Transverse colon (tissue), 4 donors: ENCODE results near the gene NUAK2. TPM values are rescaled to one million over a fixed set of nuclear protein-coding genes. Genes with fewer than 3 reads are reported as not detected.
"Not testable (repeated sequence)": the region's sequence is repeated elsewhere in the genome, so short reads cannot be mapped to it uniquely, and the experiment has no call there.

ENCODE experiments used
- DNase-seq: peaks from one replicate; pipeline ENCODE4 v3.0.0-alpha.2; 2019
- H3K27ac ChIP-seq, 4 donors: fragments of 200-600 bp; sonication (generic); 2 replicates each; pipeline ENCODE4 v1.5.1; 2016 to 2018; ENCODE audit warnings: inconsistent platforms in 4 of 4
- H3K27me3 ChIP-seq: fragments of 200-600 bp; sonication (generic); 2 replicates; pipeline ENCODE4 v1.5.1; 2017; ENCODE audit warnings: inconsistent platforms
- H3K36me3 ChIP-seq, 4 donors: fragments of 200-600 bp; sonication (generic); 2 replicates each; pipeline ENCODE4 v1.5.1; 2017 to 2019; ENCODE audit warnings: inconsistent platforms in 4 of 4
- H3K4me1 ChIP-seq, 4 donors: fragments of 200-600 bp; sonication (generic); 2 replicates each; pipeline ENCODE4 v1.5.1; 2017 to 2020; ENCODE audit warnings: inconsistent platforms in 4 of 4
- H3K4me3 ChIP-seq, 4 donors: fragments of 200-600 bp; sonication (generic); 1 replicate in 1 of 4; 2 replicates in 3 of 4; pipeline versions ENCODE4 v1.5.1 to v1.6.1; 2017 to 2019; ENCODE audit warnings: inconsistent platforms in 4 of 4
- H3K9me3 ChIP-seq, 2 donors: fragments of 200-600 bp; sonication (generic); 2 replicates each; pipeline ENCODE4 v1.5.1; 2017 to 2019; ENCODE audit warnings: inconsistent platforms in 2 of 2
- CTCF ChIP-seq, 5 experiments: fragments of 200-600 bp in 3 of 5; fragments of 450-650 bp in 2 of 5; sonication (generic) in 3 of 5; IDR thresholded peaks; 1 replicate in 2 of 5; 2 replicates in 3 of 5; pipeline ENCODE4 v1.5.1; 2016 to 2017; ENCODE audit warnings: antibody characterized with exemption in 5 of 5, inconsistent platforms in 3 of 5, mild to moderate bottlenecking in 2 of 5, moderate library complexity in 1 of 5
- EP300 ChIP-seq: sonication (generic); formaldehyde crosslinking; IDR thresholded peaks from one replicate; pipeline ENCODE4 v1.6.1; 2017; ENCODE audit warnings: antibody characterized with exemption, low read depth
- POLR2A ChIP-seq: fragments of 450-650 bp; IDR thresholded peaks from one replicate; pipeline ENCODE4 v1.6.1; 2016; ENCODE audit warnings: antibody characterized with exemption, mild to moderate bottlenecking, moderate library complexity
- POLR2AphosphoS5 ChIP-seq, 3 donors: sonication (generic); formaldehyde crosslinking; IDR thresholded peaks; one replicate each; pipeline ENCODE4 v1.6.1; 2016; ENCODE audit warnings: antibody characterized with exemption in 3 of 3
- WGBS, 2 donors: methylation state at CpG; one replicate each; pipeline ENCODE4 v1.1.5; 2018; ENCODE audit warnings: low coverage in 1 of 2; 5-methylcytosine and 5-hydroxymethylcytosine counted together
- in situ Hi-C, 4 donors: fragments of 200-750 bp; cut with MboI; loops; one replicate each; pipeline versions ENCODE4 v1.15.0 to v1.15.1; 2017; ENCODE audit warnings: low sequenced_read_pairs in 3 of 4, low pct_ligation_motif_present in 1 of 4, low pct_unique_long_range_greater_than_20kb in 1 of 4
- intact Hi-C: fragments of 100-400 bp; cut with DNase I; formaldehyde crosslinking; loops from one replicate; pipeline ENCODE4 v1.15.1; 2023; ENCODE audit warnings: low total_unique reads
- total RNA-seq, 4 donors: library from RNA; depleted of rRNA; stranded (reverse); fragments of >200 nt; gene quantifications; one replicate each; pipeline ENCODE4 v1.1.0, GENCODE V29; 2016

The NUAK2 gene
- total RNA-seq, 4 donors from 2014 or later, result 12.5 to 46.8 (median 24.4) TPM

DNA sequence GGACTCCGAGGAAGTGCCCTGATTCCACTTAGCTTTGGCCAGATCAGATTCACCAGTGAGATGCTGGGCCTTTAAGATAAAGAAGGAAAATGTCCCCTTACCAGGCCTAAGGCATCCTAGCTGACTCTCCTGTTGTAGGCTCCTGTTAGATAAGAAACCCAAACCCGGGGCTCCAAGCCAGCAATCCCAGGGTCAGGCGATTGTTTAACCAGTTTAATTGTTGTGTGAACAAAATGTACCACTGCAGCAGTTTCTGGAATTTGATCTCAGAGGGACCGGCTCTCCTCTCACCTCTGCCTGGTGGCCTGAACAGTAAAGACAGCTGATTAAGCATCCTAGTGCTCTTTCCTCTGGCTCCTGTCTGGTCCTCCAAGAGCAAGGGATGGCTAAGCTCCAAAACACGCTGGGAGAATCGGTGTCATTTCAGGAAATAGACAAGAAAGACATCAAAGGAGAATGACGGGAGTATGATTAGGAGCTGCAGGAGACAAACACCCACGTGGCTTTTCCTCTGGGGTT lies 44.5 kb upstream of the NUAK2 start:
- peaks cover 0 to 10% (median 3%) of the 10 kb centered on the region in 4 donors for H3K4me1 ChIP-seq

DNA sequence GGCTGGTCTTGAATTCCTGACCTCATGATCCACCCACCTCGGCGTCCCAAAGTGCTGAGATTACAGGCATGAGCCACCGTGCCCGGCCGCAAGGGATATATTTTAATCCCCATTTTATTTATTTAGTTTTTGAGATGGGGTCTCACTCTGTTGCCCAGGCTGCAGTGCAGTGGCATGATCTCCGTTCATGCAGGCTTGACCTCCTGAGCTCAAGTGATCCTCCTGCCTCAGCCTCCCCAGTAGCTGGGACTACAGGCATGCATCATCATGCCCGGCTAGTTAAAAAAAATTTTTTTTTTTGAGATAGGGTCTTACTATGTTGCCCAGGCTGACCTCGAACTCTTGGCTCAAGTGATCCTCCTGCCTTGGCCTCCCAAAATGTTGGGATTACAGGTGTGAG lies 43.5 kb upstream of the NUAK2 start:
- H3K4me3 ChIP-seq, H3K9me3 ChIP-seq, H3K36me3 ChIP-seq, DNase-seq, H3K27me3 ChIP-seq, intact Hi-C loops, in situ Hi-C loops: not testable (repeated sequence)
- Histone ChIP-seq H3K4me1 (peaks cover 0 to 10% (median 3%) of the 10 kb centered on the region in 4 donors), H3K27ac (peak overlapping the region in 1 of 4 donors; percentile 53)
- 90 to 94% methylated on average over 2 to 8 of the region's 8 CpGs for whole genome bisulfite sequencing, 2 donors

More for the DNA sequence above, 44.5 kb upstream of the NUAK2 start:
- peak; percentile 57 for DNase-seq
- no peaks in the 10 kb centered on the region for H3K9me3 ChIP-seq
- WGBS, 2 donors, result 26 to 41% methylated on average over 4 to 8 of the region's 8 CpGs
- H3K4me3 ChIP-seq, result no peak overlapping the region
- in situ Hi-C loops (no loop called here), intact Hi-C loops (no loop called here)
- TF ChIP-seq EP300 (no peak), POLR2A (no peak), POLR2AphosphoS5 (IDR thresholded peaks at IDR 0.05) (no peak), CTCF (IDR thresholded peaks at IDR 0.05) (no peak)
- no peaks in the 10 kb centered on the region for H3K27me3 ChIP-seq
- no peaks in the 10 kb centered on the region for H3K36me3 ChIP-seq
- H3K27ac ChIP-seq, result peak overlapping the region in 1 of 4 donors; percentile 53

DNA sequence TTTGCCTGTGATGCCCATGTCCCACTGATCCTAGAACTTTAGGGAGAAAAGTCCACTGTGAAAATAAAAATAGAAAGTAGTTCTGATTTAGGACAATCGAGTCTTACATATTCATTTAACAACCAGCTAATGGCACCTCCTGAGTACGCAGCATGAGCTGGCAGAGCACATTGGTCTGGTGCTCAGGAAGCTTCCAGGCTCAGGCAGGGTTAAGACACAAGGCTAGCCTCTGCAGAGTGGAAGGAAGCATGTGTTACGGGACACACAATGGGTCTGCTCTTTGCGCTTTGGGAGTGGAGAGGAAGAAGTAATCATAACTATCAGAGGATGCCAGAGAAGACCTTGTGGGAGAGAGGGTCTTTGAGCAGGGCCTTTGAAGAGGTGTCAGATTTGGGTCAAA lies 39.3 kb upstream of the NUAK2 start:
- no peaks in the 10 kb centered on the region for H3K9me3 ChIP-seq

DNA sequence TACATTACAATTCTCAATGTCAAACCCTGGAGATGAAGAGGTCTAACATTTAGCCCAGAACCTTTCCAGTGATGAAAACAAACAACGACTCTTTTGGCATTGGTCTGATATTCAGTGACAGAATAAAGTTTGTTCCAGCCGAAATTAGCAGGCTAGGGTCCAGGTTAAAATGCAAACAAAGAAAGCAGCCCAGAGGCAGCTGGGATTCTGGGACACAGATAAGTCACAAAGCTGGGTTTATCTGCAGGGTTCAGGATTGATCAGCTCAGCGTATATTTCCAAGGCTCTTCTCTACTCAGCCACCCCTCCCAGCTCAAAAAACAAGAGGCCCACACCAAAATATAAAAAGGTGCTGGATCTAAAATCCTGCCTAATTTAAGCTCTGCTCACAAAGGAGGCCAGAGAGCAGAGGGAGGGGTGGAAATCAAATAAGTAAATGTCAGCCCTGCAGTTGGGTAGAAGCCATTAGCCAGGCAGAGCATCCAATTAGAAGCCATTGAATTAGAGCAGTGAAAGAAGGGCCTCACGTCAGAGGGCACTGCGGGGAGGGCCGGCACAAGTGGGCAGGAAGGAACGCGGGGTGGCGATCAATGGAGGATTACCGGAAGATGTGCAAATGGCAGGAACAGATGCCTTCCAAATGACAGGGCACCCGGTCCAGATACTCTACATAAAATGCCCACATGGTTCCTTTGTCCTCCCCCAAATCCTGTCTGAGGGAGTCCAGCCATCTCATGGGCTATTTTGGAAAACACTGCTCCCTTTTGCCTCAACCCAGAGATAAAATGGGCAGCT lies 38.4 kb upstream of the NUAK2 start:
- Histone ChIP-seq H3K4me1 (peaks cover 0 to 16% (median 6%) of the 10 kb centered on the region in 4 donors), H3K27me3 (no peaks in the 10 kb centered on the region), H3K9me3 (no peaks in the 10 kb centered on the region), H3K36me3 (no peaks in the 10 kb centered on the region), H3K4me3 (no peak overlapping the region), H3K27ac (peak overlapping the region in 1 of 4 donors; percentile 16)
- intact Hi-C loops (loop anchor here (10.0 kb wide), 1 partner anchor 75 kb away; no protein-coding TSS in a partner anchor), in situ Hi-C loops (no loop called here)
- 73 to 75% methylated on average over 10 to 11 of the region's 11 CpGs for WGBS, 2 donors
- no peak for DNase-seq
- no peak for TF ChIP-seq CTCF (IDR thresholded peaks at IDR 0.05)
- no peak for TF ChIP-seq POLR2AphosphoS5 (IDR thresholded peaks at IDR 0.05)
- no peak for TF ChIP-seq POLR2A
- no peak for TF ChIP-seq EP300

More for the DNA sequence above, 39.3 kb upstream of the NUAK2 start:
- DNase-seq, result no peak
- Histone ChIP-seq H3K4me3 (no peak overlapping the region), H3K27ac (no peak overlapping the region), H3K36me3 (no peaks in the 10 kb centered on the region), H3K27me3 (no peaks in the 10 kb centered on the region), H3K4me1 (peaks cover 0 to 11% (median 8%) of the 10 kb centered on the region in 4 donors)
- whole genome bisulfite sequencing, 2 donors, result 67 to 85% methylated on average over 3 to 4 of the region's 4 CpGs
- in situ Hi-C loops, result no loop called here
- TF ChIP-seq CTCF (IDR thresholded peaks at IDR 0.05), result no peak
- no peak for TF ChIP-seq POLR2A
- no peak for TF ChIP-seq EP300
- no peak for TF ChIP-seq POLR2AphosphoS5 (IDR thresholded peaks at IDR 0.05)
- intact Hi-C loops, result no loop called here
